IPS-NIHi7 (cell line): ENCODE data around the gene PIK3CA.
"Not testable (repeated sequence)": the region's sequence is repeated elsewhere in the genome, so short reads cannot be mapped to it uniquely, and the experiment has no call there.

Experiments used
- DNase-seq: peaks from one replicate; pipeline ENCODE4 v3.0.0; 2012; ENCODE audit warnings: mixed read lengths; ENCODE audit errors: extremely low spot score

The PIK3CA gene

DNA sequence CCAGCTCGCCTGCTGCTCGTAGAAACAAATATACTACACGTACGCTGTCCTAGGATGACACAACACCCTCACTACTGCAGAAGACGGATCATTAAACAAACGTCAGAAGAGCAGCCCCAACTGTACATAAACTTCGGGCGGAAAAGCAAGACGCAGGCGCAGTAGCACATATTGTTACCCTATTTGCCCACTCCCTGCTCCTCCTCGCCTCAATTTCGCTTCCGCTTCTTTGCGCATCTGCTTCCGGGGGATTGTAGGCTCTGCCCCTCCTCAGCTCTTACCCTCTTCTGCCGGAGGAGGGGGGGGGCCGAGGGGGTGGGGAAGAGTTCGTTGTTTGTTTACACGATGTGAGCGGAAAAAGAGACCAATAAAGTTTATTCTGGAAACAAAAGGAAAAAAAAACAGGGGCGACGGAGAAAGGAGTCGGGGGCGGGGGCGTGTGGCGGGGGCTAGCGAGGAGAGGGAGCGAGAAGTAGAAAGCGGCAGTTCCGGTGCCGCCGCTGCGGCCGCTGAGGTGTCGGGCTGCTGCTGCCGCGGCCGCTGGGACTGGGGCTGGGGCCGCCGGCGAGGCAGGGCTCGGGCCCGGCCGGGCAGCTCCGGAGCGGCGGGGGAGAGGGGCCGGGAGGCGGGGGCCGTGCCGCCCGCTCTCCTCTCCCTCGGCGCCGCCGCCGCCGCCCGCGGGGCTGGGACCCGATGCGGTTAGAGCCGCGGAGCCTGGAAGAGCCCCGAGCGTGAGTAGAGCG lies at the start of gene PIK3CA:
TSS of gene PIK3CA (plus strand) at position 485 of the 743 bp plus-strand sequence. CDS start 50,469 bp downstream, outside the sequence.
- DNase-seq = peak; percentile 89

DNA sequence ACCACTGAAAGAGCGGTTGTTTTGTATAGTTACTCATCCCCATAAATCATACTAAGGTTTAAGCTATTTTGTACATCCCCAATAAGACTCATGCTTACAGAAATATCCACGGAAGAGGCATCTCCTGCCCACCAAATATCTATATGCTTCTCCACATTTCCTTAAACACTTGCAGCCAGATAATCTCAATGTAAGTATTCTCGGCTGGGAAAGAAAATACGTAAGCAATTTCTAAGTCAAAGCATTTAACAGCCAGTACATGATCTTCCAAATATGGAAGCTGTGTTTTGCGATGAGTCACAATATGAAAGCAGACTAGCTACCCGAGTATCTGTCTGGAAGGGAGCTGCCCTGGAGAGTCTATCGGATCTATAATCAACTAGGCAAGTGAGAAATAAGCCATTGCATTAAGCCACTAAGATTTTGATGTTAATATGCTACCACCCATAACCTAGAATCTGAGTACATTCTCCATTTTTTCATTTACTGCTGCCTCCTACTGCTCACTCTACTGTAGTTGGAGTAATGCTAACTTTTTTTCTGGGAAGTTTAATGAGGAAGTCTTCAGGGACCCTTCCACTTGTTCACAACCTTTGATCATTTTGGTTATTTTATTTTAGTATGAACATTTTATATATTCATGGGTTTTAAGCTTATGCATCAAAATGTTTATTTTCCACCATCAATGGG lies 49.6 kb upstream of the PIK3CA start:
- no peak for DNase-seq

DNA sequence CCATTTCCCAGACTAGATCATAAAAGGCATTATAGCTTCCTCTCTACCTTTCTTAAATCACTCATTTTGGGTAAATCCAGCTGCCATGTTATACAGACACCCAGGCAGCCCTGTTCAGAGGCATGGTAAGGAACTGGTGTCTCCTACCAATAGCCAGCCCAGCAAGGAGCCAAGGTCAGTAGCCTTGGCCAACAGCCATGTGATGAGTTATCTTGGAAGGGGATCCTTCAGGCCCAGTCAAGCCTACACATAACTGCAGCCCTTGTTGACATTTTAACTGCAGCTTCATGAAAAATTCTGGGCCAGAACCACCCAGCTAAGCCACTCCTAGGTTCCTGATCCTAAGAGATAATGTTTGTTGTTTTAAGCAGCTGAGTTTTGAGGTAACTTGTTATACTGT lies 47.5 kb upstream of the PIK3CA start:
- DNase-seq = no peak

DNA sequence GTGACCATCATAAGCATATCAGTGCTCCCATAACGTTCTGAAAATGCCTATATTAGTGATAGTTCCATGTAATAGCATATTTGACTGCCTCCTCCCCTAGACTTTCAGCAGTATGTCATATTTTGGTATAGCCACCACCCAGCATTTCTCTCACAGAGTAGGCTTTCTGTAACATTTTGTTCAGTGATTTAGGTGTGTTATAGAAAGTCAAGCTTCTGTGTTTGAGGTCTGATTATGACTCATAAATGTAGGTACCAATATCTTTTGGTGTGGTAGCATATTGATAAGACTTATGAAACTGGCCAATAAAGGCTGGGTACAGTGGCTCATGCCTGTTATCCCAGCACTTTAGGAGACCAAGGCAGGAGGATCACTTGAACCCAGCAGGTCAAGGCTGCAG lies 42.3 kb upstream of the PIK3CA start:
- no peak for DNase-seq

DNA sequence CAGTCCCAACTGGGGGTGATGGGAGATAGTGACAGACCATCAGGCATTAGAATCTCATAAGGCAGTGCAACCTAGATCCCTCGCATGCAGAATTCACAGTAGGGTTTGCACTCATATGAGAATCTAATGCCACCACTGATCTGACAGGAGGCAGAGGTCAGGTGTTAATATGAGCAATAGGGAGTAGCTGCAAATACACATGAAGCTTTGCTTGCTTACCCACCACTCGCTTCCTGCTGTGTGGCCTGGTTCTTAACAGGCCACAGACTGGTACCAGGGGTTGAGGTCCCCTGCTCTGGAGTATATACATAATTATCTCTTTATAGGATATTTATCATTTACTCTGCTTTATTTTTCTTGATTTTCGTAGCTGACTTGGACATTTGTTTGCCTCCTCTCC lies 40.5 kb upstream of the PIK3CA start:
- DNase-seq = no peak

DNA sequence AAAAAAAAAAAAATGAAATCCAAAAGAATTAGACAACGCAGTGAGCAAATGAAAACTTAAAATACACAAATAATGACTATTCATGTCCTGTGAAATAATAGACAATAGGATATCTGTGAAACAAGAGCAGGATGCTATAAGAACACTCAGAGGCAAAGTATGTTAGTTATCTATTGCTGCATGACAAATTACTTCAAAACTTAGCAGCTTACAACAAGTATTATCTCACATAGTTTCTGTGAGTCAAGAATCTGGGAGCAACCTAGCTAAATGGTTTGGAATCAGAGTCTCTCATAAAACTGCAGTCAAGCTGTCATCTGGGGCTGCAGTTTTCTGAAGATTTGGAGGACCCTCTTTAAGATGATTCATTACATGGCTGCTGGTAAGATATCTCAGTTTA lies 40.1 kb upstream of the PIK3CA start:
- DNase-seq = no peak

DNA sequence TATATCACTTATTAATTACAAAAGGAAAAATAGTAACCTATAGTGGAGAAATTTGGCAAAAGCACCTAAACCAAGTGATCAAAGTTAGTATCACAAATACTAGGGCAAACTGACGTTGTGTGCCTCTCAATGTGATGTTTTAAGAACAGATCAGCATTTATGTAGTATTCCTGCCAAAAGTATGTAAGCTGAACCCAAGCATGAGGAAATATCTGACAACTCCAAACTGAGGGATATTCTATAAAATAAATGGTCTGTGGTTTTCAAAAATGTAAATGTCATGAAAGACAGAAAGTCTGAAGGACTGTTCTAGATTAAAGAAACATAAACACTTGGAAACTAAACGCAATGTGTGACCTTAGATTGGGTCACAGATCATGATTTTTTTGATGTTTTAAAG lies 34.3 kb upstream of the PIK3CA start:
- no peak for DNase-seq

DNA sequence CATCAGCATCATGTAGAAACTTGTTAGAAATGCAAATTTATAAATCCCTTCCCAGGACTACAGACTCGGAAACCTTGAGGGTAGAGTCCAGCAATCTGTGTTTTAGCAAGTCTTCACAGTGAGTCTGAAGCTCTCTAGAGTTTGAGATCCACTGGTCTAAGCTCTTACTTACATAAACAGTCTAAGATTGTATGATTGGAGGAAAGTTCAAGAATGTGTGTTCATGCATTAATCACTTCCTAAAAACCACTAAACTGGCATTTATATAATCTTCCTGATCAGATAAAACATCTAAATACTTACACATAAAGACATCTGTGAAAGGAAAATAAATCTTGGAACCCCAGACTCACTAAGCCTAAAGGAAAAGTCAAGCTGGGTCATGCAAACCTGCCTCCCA lies 32.7 kb upstream of the PIK3CA start:
- not testable (repeated sequence) for DNase-seq

DNA sequence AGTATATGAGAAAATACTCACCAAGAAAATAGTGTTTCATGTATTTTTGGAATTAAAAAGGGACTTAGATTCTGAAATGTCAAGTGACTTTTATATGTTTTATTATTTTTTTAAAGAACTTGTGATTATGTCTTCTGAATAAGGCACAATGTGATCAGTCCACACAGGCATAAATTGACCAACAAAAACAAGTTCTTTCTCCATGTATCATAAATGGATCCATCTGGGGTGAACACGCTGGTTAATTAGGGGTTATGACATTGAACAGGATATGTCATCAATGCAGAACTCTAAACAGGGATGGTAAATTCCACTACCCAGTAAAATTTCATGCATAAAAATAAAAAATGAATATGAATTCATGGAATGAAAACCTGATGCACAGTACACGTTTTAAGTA lies 31.3 kb upstream of the PIK3CA start:
- DNase-seq = no peak

DNA sequence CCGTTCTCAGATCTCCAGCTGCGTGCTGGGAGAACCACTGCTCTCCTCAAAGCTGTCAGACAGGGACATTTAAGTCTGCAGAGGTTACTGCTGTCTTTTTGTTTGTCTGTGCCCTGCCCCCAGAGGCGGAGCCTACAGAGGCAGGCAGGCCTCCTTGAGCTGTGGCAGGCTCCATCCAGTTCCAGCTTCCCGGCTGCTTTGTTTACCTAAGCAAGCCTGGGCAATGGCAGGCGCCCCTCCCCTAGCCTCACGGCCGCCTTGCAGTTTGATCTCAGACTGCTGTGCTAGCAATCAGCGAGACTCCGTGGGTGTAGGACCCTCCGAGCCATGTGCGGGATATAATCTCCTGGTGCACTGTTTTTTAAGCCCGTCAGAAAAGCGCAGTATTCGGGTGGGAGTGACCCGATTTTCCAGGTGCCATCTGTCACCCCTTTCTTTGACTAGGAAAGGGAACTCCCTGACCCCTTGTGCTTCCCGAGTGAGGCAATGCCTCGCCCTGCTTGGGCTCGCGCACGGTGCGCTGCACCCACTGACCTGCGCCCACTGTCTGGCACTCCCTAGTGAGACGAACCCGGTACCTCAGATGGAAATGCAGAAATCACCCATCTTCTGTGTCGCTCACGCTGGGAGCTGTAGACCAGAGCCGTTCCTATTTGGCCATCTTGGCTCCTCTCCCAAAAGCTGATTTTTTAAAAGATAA lies 15.8 kb upstream of the PIK3CA start:
- not testable (repeated sequence) for DNase-seq

DNA sequence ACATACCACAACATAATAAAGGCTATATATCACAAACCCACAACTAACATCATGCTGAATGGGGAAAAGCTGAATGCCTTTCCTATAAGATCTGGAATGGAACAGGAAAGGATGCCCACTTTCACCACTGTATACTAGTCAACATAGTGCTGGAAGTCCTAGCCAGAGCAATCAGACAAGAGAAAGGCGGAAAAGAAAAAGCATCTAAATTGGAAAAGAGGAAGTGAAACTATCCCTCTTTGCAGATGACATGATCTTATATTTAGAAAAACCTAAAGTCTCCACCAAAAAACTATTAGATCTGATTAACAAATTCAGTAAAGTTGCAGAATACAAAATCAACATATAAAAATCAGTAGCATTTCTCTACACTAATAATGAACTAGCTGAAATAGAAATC lies 14.6 kb upstream of the PIK3CA start:
- no peak for DNase-seq

DNA sequence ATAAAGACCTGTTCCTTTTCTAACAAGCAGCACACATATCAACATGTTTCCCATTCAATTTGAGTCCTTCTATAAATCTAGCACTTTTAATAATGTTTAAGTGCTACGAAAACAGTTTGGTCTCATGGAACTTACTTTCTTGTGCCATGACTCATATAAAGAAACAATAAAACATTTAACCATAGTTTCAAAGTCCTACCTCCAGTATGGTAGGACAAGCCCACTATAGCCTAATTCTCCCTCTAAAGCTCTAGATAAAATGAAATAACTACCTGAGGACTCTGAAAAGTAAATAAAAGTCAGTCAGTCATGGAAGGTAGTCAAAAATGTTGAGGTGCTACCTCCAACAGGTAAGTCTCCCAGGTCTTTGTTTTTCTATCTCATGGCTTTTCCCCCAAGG lies 12.0 kb upstream of the PIK3CA start:
- no peak for DNase-seq

DNA sequence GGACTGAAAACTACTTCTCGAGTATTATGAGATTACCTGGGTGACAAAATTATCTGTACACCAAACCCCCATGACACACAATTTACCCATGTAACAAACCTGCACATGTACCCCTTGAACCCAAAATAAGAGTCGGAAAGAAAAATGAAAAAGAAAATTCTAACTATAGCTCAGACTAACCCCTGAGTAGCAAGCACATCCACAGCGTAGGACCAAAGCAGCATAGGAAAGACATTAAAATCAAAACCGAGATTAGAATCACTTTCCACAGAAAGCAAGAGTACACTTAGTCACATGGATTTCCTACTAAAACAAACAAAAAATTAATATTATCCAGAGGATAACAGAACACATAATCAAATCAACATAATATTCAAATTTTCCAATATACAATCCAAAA lies 6.3 kb upstream of the PIK3CA start:
- DNase-seq = no peak

DNA sequence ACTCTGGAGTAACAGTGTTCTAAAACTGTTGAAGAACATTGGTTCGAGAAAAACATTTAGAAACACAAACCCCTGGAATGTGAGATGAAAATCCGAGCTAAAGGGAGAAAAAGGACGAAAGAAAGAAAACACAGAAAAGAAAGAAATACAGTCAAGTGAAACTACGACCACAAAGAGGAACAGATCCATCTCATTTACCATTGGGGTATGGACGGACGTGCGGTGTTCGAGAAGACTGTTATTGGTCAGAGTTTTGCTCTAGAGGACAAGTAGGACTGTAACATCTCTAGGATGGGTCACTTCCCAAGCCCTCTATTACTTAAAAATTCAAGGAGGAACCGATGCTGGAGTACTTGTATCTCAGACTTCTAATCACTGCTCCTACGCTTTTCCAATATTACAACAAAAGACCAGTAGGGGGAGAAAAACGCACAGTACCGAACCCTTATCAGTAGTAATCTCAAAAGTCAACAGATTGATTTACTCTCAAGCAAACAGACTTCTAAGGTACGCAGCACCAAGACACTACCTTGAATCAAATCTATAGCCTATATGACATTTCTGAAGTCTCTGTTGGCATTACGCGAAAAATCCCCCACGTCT lies 1.1 kb upstream of the PIK3CA start:
- DNase-seq = peak; percentile 52

DNA sequence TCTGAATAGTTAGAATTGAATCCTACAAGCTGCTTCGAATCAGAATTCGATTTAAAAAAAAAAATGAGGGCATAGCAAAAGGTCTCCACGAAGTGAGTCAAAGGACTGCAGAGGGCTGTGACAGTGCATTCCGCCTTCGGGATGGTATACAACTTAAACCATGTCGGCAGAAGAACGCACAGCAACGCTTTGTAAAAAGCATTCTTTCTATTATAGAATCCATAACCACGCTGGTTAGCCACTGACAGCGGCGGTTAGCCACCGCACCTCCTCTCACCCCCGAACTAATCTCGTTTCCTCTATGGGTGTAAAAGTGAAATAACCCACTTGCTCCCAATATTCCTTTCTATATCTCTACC lies 664 bp upstream of the PIK3CA start:
- DNase-seq = no peak

DNA sequence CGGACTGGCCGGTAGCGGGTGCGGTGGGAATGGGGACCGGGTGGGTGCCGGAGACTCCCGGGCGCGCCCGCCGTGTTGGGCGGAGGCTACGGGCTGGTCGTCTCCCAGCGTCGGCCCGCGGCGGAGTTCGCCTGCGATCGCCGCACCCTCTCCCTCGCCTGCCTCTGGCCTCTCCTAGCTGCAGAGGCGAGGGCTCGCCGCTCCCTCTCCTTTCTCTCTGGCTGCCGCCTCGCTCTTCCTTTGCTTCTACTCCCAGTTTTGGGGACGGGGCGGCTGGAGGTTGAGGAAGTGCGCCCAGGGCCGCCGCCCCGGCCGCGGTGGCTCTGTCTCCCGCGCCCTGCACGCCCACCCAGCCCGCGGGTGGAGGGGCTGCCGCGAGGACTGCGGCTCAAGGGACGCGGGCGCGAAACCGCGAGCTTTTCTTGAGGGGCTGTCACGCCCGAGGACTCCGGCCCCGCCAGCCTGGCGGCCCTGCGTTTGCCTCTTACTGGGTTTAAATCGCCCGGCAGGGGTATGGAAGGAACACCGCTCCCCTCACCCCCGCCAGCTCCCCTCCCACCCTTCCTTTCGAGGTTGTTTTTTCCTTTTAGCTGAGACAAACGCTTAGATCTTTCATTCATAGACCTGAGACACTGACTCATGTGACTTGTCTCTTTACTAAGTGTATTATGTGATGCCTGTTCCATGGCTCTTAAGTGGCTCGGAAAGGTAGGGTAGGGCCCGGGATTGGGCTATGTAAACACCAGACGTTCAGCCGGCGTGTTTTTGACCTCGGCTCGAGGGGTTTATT lies 654 bp downstream of the PIK3CA start:
- DNase-seq = peak; percentile 31

DNA sequence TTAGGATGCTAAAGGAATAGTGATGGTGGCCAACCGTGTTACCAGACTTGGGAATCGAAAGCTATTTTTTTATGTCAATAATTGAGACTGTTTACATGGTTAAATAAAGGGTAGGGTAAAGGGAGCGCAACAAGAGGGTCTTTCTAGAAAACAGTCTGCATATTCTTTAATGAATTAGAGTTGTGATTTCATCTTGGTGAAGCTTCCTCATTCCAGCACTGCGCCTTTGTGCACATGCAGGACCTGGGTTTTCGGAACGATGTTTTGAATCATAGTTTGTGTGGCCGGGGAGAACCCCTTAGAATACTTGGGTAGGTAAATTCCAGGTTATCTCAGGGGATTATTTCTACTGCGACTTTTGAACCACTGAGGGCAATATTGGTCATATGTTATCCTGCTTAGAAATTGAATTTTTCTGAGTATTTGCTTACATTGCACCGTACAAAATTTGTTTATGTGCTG lies 1.3 kb downstream of the PIK3CA start:
- DNase-seq = no peak

DNA sequence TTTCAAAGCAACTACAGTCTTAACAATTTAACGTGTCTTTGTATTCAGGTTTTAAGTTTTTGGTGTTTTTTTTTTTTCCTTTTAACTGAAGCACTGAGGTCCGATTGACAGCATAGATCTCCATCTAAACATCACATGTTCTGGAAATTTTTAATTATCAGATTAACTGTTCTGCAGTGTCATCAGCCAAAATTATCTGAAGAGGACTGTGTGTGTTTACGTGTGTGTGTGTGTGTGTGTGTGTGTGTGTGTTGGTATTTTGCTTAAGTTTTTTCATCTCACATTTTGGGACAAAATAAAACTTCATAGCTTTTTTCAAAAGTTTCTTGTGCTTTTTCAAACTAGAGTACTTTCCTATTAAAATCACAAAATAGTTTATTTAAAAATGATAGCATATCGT lies 1.8 kb downstream of the PIK3CA start:
- DNase-seq = no peak

DNA sequence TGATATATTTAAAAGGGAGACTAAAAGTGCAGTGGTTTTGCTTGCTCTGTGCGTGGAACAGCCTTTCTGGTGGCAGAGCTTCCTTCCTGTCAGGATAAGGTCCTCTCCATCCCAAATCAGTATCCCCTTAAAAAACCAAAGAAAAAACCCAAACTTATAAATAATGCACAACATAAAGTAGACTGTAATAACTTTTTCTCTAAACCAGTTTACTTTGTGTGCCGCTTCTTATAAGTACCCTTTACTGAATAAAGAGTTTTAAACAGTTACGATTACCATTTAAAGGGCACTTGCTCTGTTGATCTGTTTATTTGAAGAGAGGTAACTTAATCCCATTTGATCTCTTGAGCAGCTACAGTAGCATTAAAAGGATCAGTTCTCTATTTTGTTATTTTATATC lies 2.5 kb downstream of the PIK3CA start:
- no peak for DNase-seq

DNA sequence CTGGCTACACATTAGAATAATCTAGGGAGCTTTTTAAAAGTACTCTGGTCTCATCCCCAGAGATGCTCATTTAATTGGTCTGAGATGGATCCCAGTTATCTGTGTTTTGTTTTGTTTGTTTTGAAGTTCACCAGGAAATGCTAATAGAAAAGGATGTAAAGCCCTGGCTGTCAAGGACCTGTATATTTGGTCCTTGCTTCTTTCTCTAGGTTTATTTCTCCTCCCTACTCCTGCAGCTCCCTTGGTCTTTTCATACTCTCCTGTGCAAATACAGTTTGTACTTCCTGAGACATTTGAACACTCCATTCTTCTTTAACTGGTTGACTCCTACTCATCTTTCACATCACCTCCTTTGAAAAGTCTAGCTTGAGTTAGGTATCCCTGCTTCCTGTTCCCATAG lies 3.3 kb downstream of the PIK3CA start:
- DNase-seq = no peak

DNA sequence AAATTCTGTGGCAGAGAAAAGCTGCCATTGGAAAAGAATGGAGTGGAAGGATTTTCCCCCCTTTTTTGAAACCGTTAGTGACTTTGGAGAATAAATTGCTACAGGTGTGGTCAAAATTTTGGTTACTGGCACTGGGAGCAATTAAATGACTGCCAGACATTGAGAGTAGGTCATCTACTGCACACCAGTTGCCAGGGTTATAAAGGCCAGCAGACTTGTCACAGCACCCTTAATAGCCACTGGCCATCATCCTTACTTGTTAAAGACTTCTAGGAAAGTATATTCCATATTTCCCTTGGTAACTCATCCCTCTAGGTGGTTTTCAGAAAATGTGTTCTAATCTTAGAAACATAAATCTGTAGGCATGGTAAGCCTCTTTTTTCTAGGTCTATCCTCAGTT lies 8.0 kb downstream of the PIK3CA start:
- DNase-seq = no peak

DNA sequence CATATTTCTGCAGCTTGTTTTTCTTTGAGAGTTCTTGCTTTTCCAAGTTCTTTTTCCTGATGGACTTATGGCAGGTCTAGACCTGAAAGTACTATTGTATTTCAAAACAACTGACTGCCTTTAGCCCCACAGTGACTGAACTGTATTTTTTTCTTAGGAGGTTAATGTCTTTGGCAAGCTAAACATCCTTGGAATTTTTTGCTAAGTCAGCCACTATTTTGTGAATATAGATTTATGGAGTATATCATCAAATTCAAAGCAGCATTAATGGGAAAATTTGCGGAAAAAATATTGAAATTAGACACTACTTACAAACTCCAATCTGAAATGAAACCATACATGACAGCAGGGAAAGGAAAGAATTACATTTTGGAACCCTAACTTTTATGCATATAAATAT lies 8.6 kb downstream of the PIK3CA start:
- no peak for DNase-seq
